Brain microvascular endothelial cell (primary cell): ENCODE measurements around the gene APBA1.

Experiments
- DNase-seq: peaks from one replicate; pipeline ENCODE4 v3.0.0-alpha.2; 2020
- H3K27ac ChIP-seq: fragments of 250-450 bp; sonication (Bioruptor Pico); 2 replicates; pipeline ENCODE4 v1.5.1; 2020; ENCODE audit warnings: mild to moderate bottlenecking, moderate library complexity
- H3K27me3 ChIP-seq: fragments of 250-450 bp; sonication (Bioruptor Pico); replicated peaks from 2 replicates; pipeline ENCODE4 v1.5.1; 2020; ENCODE audit warnings: mild to moderate bottlenecking
- H3K36me3 ChIP-seq: fragments of 250-450 bp; sonication (Bioruptor Pico); replicated peaks from 2 replicates; pipeline ENCODE4 v1.5.1; 2020; ENCODE audit warnings: mild to moderate bottlenecking
- H3K4me3 ChIP-seq: 2 replicates; pipeline ENCODE4 v1.5.1; 2011; ENCODE audit warnings: low read depth, mild to moderate bottlenecking, control low read depth, low read length, moderate library complexity
- CTCF ChIP-seq: IDR thresholded peaks from 2 replicates; pipeline ENCODE4 v1.5.1; 2011; ENCODE audit warnings: low read depth, mild to moderate bottlenecking, moderate library complexity, low read length, control low read depth, inconsistent platforms; ENCODE audit errors: missing control alignments
- in situ Hi-C: cut with HindIII; loops from 2 replicates; pipeline ENCODE4 v1.10.0; 2017; ENCODE audit warnings: low sequenced_read_pairs, low pct_ligation_motif_present

Gene APBA1

GRCh38 chr9:69516353-69517322, 155.5 kb downstream of the APBA1 start:
- no peaks in the 10 kb centered on the region for H3K27me3 ChIP-seq
- H3K4me3 ChIP-seq: no peak overlapping the region
- no peak overlapping the region for H3K27ac ChIP-seq
- in situ Hi-C loops: no loop called here
- no peaks in the 10 kb centered on the region for H3K36me3 ChIP-seq
- TF ChIP-seq CTCF: no peak
- DNase-seq: no peak

- no peak overlapping the region for H3K27ac ChIP-seq
- no peaks in the 10 kb centered on the region for H3K27me3 ChIP-seq
- in situ Hi-C loops: no loop called here
- H3K36me3 ChIP-seq: no peaks in the 10 kb centered on the region
- no peak for DNase-seq
- no peak overlapping the region for H3K4me3 ChIP-seq
- TF ChIP-seq CTCF: no peak
Measured at GRCh38 chr9:69515810-69516209, 156.4 kb downstream of the APBA1 start.

- H3K4me3 ChIP-seq: no peak overlapping the region
- H3K27me3 ChIP-seq: no peaks in the 10 kb centered on the region
- no peaks in the 10 kb centered on the region for H3K36me3 ChIP-seq
- in situ Hi-C loops: no loop called here
- TF ChIP-seq CTCF: no peak
- H3K27ac ChIP-seq: no peak overlapping the region
- DNase-seq: no peak
Measured at GRCh38 chr9:69513141-69513820, 158.9 kb downstream of the APBA1 start.

GRCh38 chr9:69504058-69504457, 168.1 kb downstream of the APBA1 start:
- no peaks in the 10 kb centered on the region for H3K27me3 ChIP-seq
- H3K4me3 ChIP-seq: no peak overlapping the region
- no peaks in the 10 kb centered on the region for H3K36me3 ChIP-seq
- H3K27ac ChIP-seq: no peak overlapping the region
- TF ChIP-seq CTCF: no peak
- DNase-seq: no peak
- in situ Hi-C loops: no loop called here

- in situ Hi-C loops: no loop called here
- no peaks in the 10 kb centered on the region for H3K27me3 ChIP-seq
- peak; percentile 5 for DNase-seq
Measured at GRCh38 chr9:69502671-69503301, 169.4 kb downstream of the APBA1 start.

More at GRCh38 chr9:69502671-69503301, 169.4 kb downstream of the APBA1 start:
- no peak for TF ChIP-seq CTCF
- Histone ChIP-seq H3K4me3 (no peak overlapping the region), H3K27ac (no peak overlapping the region), H3K36me3 (no peaks in the 10 kb centered on the region)
